ENCODE measurements around the gene COL25A1. TPM values are rescaled to one million over a fixed set of nuclear protein-coding genes. Genes with fewer than 3 reads are reported as not detected.
A peak's percentile ranks its signal among the peaks of the same experiment; 100 is the strongest.
"Not testable (repeated sequence)": the region's sequence is repeated elsewhere in the genome, so short reads cannot be mapped to it uniquely, and the experiment has no call there.

Gene COL25A1
- total RNA-seq, 1 experiment from 2014 or later: 10.4 TPM

- in situ Hi-C loops (cut with HindIII; ENCODE audit: low pct_unique_long_range_greater_than_20kb, low sequenced_read_pairs): no loop called here
- DNase-seq (ENCODE audit: low read depth, low spot score): peak; percentile 61
These were observed 399.7 kb downstream of the COL25A1 start for GRCh38 chr4:108902769-108903168.

- in situ Hi-C loops (cut with HindIII; ENCODE audit: low pct_unique_long_range_greater_than_20kb, low sequenced_read_pairs): no loop called here
- DNase-seq (ENCODE audit: low read depth, low spot score): no peak
These were observed 401.2 kb downstream of the COL25A1 start for GRCh38 chr4:108901291-108901690.

- in situ Hi-C loops (cut with HindIII; ENCODE audit: low pct_unique_long_range_greater_than_20kb, low sequenced_read_pairs): no loop called here
- no peak for DNase-seq (ENCODE audit: low read depth, low spot score)
These were observed 402.4 kb downstream of the COL25A1 start for GRCh38 chr4:108900018-108900580.

DNA sequence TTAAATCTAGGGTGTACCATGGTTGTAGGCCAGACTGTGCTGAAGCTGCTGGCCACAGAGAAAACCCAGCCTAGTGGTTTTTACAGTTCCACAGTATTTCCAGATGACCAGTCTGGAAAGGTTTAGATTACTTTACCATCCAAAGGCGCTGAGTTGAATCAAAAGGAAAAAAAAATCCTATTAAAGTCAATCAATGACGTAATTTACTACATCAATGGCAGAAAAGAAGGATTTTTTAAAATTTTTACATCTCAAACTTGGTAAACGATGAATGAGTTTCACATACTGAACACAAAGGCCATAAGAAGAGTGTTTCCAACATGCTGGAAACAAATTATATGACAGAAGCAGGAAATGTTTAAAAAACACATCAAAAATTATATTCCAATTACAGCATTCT, 409.0 kb downstream of the COL25A1 start:
- no peak for DNase-seq (ENCODE audit: low read depth, low spot score)
- in situ Hi-C loops (cut with HindIII; ENCODE audit: low pct_unique_long_range_greater_than_20kb, low sequenced_read_pairs): no loop called here

DNA sequence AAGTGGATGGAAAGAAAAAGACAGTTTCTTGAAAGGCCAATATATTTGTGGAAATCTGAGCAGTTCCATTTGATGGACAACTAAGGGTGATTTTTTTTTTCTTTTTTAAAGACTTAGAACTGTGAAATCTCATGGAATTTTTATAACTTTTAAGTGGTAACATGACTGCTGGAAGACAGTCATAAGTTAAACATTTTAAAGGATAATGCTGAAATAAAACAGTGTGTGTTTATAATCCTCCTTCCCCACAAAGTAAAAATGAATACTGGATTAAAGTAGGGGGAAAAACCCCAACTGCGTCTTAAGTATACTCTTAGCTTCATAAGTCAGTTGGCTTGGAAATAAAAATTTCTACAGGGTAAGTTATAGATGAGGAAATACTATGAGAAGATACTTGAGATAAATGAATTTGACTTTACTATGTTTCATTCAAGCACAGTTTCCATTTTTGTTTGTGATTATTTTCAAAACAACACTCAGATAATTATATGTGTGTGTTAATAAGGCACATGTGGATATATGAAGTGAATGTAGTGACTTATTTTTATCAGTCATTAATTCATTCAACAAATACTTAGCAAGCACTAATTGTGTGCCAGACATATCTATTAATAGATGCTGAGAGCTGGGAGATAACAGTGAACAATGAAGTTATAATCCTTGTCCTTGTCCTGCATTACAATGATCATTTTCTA, 410.4 kb downstream of the COL25A1 start:
- in situ Hi-C loops (cut with HindIII; ENCODE audit: low pct_unique_long_range_greater_than_20kb, low sequenced_read_pairs): no loop called here
- no peak for DNase-seq (ENCODE audit: low read depth, low spot score)

DNA sequence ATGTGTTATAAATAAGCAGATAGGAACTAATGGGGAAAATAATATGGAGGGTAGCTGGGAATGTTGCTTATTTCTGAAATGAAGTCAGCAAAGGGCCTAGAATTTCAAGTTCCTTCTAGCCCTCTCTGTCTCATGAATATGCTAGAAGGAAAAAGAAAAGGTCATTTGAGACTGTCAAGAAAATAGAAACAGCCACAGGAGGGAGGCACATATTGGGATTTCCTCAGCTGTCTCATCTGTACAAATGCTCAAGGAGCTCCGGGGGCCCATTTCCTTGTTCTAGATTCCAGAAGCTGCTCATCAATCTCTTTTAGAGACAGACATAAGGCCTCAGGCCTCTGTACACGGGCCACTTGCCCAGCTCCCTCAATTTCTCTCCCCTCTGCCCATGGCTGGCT, 412.0 kb downstream of the COL25A1 start:
- in situ Hi-C loops (cut with HindIII; ENCODE audit: low pct_unique_long_range_greater_than_20kb, low sequenced_read_pairs): no loop called here
- peak; percentile 20 for DNase-seq (ENCODE audit: low read depth, low spot score)

DNA sequence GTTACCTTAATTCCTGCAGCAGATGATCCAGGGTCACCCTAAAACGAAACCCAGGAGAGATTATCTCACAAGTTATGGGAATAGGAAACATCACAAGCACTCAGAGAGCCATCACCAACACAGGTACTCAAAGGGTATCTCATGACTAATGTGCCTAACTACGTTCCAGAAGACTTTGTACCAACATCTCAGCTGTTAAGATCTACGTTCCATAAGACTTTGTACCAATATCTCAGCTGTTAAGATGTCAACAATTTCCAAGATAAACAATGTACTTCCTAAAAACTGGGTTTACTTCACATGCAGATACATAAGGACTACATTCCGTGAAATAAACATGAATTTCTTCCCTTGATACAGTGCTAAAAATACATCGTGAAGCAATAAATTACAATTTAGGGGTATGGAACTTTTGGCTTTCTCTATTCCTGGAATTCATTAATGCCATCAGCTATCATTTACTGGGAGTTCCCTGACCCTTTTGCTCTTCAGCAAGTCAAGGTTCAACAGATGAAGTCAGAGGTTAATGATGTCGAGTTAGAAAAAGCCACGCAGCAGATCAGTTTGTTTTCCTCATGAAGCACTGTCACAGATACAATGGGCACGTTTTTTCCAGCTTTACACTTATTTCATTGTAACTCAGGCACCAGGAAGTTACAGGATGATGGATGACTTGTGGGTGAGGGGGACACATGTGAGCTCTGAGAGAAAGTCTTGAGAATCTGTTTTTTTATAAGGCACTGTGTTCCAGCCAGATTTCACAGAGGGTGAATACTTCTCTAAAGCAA, 412.6 kb downstream of the COL25A1 start:
- in situ Hi-C loops (cut with HindIII; ENCODE audit: low pct_unique_long_range_greater_than_20kb, low sequenced_read_pairs): no loop called here
- peak; percentile 9 for DNase-seq (ENCODE audit: low read depth, low spot score)

DNA sequence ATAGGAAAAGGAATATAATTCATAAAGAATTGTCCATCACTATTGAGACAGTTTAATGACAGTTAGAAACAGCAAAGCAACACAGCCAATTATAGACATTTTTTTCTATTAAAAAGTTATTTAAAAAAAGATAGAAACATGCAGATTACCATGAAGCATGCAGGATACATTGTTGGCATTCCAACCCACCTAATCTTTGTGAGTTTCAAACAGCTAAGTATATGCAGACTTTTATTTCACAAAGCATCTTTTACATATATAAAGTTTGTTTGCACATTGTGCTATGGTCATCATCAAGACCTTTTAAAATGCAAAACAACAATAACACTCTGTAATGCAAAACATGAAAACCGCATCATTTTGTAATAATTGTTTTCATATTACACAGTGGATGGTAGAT, 413.7 kb downstream of the COL25A1 start:
- in situ Hi-C loops (cut with HindIII; ENCODE audit: low pct_unique_long_range_greater_than_20kb, low sequenced_read_pairs): no loop called here
- no peak for DNase-seq (ENCODE audit: low read depth, low spot score)

DNA sequence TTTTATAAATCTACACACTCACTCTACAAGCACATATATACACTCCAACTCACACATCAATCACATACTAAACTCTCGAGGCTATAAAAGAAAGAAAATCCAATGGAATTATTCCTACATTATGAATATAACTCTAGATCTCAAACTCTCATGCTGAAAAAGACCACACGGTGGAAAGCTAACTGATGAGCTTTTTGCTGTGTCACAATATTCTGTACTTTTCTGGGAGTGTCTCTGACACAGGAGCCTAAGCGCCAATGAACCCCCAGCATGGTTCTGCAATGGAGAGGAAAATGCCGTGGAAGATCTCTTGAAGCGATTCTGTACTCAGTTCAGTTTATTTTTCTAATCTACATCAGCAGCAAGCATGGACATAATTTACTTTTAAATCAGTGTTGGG, 415.4 kb downstream of the COL25A1 start:
- no peak for DNase-seq (ENCODE audit: low read depth, low spot score)
- in situ Hi-C loops (cut with HindIII; ENCODE audit: low pct_unique_long_range_greater_than_20kb, low sequenced_read_pairs): no loop called here

- in situ Hi-C loops (cut with HindIII; ENCODE audit: low pct_unique_long_range_greater_than_20kb, low sequenced_read_pairs): no loop called here
- DNase-seq (ENCODE audit: low read depth, low spot score): no peak
These were observed 417.2 kb downstream of the COL25A1 start for GRCh38 chr4:108885211-108885610.

- in situ Hi-C loops (cut with HindIII; ENCODE audit: low pct_unique_long_range_greater_than_20kb, low sequenced_read_pairs): no loop called here
- DNase-seq (ENCODE audit: low read depth, low spot score): no peak
These were observed 417.9 kb downstream of the COL25A1 start for GRCh38 chr4:108884596-108884995.

DNA sequence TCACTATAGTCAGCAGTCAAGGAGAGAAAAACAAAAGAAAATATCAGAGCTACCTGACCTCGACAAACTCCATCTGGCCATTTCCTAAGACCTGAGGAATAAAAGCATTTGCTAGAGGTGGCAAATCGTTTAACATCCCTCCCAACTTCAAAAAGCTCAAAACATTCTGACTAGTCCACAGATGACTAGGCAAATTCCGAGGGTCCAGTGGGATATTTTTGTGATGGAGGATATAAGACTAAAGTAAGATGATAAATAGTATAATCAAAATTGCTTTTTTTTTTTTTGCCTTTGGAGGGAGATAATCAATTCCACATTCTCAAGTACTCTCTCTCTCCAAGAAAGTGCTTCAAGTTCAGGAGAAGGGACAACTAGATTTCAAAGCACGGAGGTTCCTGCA, 420.5 kb downstream of the COL25A1 start:
- DNase-seq (ENCODE audit: low read depth, low spot score): no peak
- in situ Hi-C loops (cut with HindIII; ENCODE audit: low pct_unique_long_range_greater_than_20kb, low sequenced_read_pairs): no loop called here

DNA sequence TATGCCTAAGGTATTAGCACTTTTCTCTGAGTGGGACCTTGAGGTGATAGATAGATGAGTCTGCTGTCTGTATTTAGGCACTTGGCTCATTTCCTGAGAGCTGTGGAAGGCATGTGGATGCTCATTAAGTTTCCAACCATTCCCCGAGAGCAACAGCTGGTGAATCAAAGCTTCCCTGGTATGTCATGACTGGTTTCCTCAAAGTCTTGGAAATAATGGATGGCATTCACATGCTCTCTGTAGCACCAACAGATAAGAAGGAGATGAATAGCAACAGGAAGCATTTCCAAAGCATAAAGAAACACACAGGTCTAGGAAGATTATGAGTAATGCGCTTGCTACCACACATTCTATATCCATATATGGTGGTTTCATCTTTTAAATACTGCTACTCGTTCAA, 421.3 kb downstream of the COL25A1 start:
- peak; percentile 88 for DNase-seq (ENCODE audit: low read depth, low spot score)
- in situ Hi-C loops (cut with HindIII; ENCODE audit: low pct_unique_long_range_greater_than_20kb, low sequenced_read_pairs): no loop called here

GRCh38 chr4:108878806-108879205, 423.7 kb downstream of the COL25A1 start:
- no peak for DNase-seq (ENCODE audit: low read depth, low spot score)
- in situ Hi-C loops (cut with HindIII; ENCODE audit: low pct_unique_long_range_greater_than_20kb, low sequenced_read_pairs): no loop called here

DNA sequence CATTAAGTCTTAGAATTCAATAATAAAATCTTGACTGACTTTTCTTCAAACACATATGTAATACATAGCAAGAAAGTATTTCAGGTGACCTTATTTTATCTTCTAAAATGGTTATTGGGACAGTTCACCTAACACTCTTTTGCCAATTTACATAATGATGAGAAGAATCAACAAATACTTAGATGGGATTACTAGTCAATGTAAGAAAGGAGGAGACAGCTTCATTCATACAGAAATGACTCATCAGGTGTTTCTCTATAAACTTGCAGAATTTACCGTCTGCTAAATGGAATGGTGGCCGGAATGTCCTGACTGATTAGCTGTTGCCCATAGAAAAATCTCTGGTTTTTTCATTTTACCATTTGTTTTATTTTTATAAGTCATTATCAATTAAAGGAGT, 424.6 kb downstream of the COL25A1 start:
- in situ Hi-C loops (cut with HindIII; ENCODE audit: low pct_unique_long_range_greater_than_20kb, low sequenced_read_pairs): no loop called here
- no peak for DNase-seq (ENCODE audit: low read depth, low spot score)

GRCh38 chr4:108874806-108875205, 427.7 kb downstream of the COL25A1 start:
- in situ Hi-C loops (cut with HindIII; ENCODE audit: low pct_unique_long_range_greater_than_20kb, low sequenced_read_pairs): no loop called here

GRCh38 chr4:108869970-108870369, 432.5 kb downstream of the COL25A1 start:
- in situ Hi-C loops (cut with HindIII; ENCODE audit: low pct_unique_long_range_greater_than_20kb, low sequenced_read_pairs); DNase-seq (ENCODE audit: low read depth, low spot score): not testable (repeated sequence)

More at GRCh38 chr4:108874806-108875205, 427.7 kb downstream of the COL25A1 start:
- no peak for DNase-seq (ENCODE audit: low read depth, low spot score)

DNA sequence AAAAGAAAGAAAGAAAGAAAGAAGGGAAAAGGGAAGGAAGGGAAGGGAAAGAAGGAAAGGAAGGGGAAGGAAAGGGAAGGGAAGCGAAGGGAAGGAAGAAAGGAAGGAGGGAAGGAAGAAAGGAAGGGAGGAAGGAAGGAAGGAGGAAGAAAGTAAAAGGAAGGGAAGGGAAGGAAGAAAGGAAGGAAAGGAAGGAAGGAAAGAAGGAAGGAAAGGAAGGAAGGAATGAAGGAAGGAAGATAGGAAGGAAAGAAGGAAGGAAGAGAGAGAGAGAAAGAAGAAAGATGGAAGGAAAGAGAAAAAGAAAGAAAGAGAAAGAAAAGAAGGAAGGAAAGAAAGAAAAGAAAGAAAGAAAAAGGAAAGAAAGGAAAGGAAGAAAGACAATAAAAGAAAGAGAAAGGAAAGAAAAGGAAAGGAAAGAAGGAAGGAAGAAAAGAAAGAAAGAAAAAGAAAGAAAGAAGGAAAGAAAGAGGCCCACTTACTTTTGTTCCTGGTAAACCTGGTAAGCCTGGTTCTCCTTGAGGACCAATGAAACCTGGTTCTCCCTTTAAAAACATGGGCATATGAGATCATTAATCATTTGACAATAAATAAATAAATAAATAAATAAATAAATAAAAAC, 433.7 kb downstream of the COL25A1 start:
- in situ Hi-C loops (cut with HindIII; ENCODE audit: low pct_unique_long_range_greater_than_20kb, low sequenced_read_pairs): no loop called here
- DNase-seq (ENCODE audit: low read depth, low spot score): no peak

All from SK-MEL-5 (cell line).